NCI-H2227 (cell line): ENCODE results near the gene NKX2-2.

Source experiments
- DNase-seq: peaks from one replicate; lab custom pipeline; 2025; ENCODE audit not compliant: unreplicated experiment; lab: John Stamatoyannopoulos, UW

Gene NKX2-2

GRCh38 chr20:21522481-21523280 lies 8.8 kb upstream of the NKX2-2 start:
- no peak for DNase-seq

- DNase-seq: no peak
Measured at GRCh38 chr20:21521596-21522480, 8.0 kb upstream of the NKX2-2 start.

- no peak for DNase-seq
Measured at GRCh38 chr20:21520702-21521595, 7.1 kb upstream of the NKX2-2 start.

GRCh38 chr20:21519136-21519584 lies 5.3 kb upstream of the NKX2-2 start:
- no peak for DNase-seq

GRCh38 chr20:21518292-21518991 lies 4.6 kb upstream of the NKX2-2 start:
- no peak for DNase-seq

- no peak for DNase-seq
Measured at GRCh38 chr20:21517566-21518277, 3.9 kb upstream of the NKX2-2 start.

- DNase-seq: no peak
Measured at GRCh38 chr20:21516861-21517565, 3.1 kb upstream of the NKX2-2 start.

- no peak for DNase-seq
Measured at GRCh38 chr20:21516180-21516567, 2.3 kb upstream of the NKX2-2 start.

GRCh38 chr20:21515300-21516179 lies 1.7 kb upstream of the NKX2-2 start:
- DNase-seq: no peak

- no peak for DNase-seq
Measured at GRCh38 chr20:21514553-21515251, 838 bp upstream of the NKX2-2 start.

- no peak for DNase-seq
Measured at GRCh38 chr20:21513181-21513663, 642 bp downstream of the NKX2-2 start.

- no peak for DNase-seq
Measured at GRCh38 chr20:21512634-21513180, 1.2 kb downstream of the NKX2-2 start.

DNA sequence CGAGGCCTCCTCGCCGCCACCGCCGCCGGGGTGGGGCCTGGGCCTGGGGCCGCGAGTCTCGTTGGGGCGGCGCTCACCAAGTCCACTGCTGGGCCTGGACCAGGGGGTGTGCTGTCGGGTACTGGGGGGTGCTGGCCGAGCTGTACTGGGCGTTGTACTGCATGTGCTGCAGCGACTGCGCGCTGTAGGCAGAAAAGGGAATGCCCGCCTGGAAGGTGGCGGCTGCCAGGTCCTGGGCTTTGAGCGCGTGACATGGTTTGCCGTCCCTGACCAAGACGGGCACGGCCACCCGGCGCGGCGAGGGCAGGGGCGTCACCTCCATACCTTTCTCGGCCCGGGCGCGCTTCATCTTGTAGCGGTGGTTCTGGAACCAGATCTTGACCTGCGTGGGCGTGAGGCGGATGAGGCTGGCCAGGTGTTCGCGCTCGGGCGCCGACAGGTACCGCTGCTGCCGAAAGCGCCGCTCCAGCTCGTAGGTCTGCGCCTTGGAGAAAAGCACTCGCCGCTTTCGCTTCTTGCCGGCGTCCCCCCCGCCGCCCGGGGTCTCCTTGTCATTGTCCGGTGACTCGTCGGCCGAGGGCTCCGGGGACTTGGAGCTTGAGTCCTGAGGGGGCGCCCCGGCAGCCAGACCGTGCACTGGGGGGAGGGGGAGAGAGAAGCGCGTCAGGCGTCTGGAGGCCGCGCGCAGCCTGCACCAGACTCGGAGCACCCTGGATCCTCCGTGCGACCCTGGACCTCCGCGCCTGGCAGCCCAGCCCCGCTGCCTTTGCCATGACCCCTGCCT lies 1.8 kb downstream of the NKX2-2 start:
- DNase-seq: no peak

DNA sequence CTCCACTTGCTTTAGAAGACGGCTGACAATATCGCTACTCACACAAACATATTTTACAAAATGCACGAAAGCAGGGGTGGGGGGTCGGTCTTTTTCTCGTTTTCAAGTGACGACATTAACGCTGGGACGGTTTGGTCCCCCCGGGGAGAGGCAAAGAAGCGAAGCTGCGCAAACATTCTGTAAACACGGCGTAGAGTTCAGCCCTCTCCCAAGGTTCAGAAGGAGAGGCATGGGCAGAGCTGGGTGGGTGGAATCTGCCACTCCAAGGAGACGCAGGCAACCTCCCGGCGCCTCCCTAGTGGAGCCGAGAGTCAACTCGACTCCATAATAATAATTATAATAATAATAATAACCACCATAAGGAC lies 2.4 kb downstream of the NKX2-2 start:
- DNase-seq: no peak

GRCh38 chr20:21510414-21511384 lies 3.2 kb downstream of the NKX2-2 start:
- no peak for DNase-seq
